HG03045 (cell line): Measurements from ENCODE around the gene NFIB.
A peak's percentile ranks its signal among the peaks of the same experiment; 100 is the strongest.

Experiments used
- ATAC-seq: cut with Tn5 transposase; IDR thresholded peaks from one replicate; pipeline ENCODE4 v1.9.1; 2021; ENCODE audit warnings: mild to moderate bottlenecking, moderate library complexity; ENCODE audit not compliant: unreplicated experiment

Gene NFIB

DNA sequence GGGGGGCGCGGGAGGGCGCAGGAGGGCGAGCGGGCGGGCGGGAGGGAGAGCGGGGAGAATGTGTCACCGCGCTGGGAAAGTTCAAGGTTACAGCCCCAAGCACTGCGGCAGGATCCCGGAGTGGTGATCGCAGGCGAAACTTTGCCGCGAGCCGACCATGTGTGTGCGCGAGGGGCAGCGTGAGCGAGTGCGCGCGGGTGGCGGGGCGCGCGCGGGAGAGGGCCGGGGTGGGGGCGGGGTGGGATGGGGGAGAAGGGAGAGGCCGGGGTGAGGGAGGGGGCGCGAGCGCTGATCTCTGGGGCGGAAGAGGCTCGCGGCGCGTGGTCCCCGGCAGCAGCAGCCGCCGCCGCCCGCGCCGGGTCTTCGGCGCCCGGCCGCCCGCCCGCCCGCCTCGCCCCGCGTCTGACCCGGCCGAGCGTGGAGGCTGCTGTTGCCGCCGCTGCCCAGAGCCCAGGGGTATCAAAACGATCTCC, at the start of gene NFIB:
Gene NFIB, minus strand, starts transcription at position 191 of the 473 bp plus-strand sequence. CDS start 630 bp downstream, outside the sequence.
- no peak for ATAC-seq

DNA sequence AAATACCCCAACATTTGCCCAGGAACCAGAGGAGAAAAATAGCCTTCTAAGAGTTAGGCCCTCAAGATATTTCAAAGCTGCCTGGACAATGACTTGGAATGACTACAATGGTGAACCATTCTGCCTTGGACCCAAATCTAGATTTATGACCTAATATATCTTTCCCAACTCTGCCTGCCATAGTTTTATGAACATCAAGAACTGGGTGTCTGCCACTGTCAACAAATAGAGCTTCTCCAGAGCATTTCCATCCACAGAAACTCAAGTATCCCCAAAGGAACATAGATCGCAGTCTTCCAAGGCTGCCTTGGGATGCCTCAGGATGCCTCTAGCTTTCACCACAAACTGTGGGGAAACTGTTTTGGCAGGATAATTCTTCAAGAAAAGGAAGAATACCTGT, 48.2 kb upstream of the NFIB start:
- no peak for ATAC-seq

DNA sequence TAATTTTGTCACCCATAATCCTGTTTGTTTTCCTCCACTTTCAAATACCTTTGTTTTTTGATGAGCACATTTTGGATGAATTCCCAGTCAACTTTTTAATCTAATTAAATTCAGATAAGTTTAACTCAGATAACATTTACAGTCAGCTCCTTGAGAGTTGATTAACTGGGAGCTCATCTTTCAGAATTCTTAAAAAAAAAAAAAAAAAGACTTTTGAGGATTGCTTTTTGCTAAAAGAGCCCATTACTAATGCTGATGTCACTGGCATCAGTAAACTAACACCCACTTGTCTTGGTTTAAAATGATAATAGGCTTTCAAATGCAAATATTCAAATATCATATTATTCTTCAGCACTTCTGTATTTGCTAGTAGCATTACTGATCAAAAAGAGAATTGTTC, 47.1 kb upstream of the NFIB start:
- ATAC-seq, result no peak

DNA sequence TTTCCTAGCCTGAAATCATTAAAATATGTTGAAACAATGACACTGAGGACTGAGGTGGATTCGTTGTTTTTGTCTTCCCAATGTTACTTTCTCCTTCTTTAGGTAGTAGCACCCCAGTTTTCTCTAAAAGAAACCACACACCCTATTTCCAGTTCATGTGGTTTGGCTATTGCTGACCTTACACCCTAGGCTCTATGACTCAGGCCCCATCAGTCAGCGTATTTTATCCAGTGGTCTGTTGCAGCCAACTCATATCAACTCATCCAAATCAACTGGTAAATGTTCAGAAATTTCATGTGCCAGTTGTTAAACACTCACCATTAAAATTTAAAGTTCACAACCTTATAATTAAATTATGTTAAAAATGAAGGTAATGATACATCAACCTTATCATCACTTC, 44.6 kb upstream of the NFIB start:
- ATAC-seq, result no peak

DNA sequence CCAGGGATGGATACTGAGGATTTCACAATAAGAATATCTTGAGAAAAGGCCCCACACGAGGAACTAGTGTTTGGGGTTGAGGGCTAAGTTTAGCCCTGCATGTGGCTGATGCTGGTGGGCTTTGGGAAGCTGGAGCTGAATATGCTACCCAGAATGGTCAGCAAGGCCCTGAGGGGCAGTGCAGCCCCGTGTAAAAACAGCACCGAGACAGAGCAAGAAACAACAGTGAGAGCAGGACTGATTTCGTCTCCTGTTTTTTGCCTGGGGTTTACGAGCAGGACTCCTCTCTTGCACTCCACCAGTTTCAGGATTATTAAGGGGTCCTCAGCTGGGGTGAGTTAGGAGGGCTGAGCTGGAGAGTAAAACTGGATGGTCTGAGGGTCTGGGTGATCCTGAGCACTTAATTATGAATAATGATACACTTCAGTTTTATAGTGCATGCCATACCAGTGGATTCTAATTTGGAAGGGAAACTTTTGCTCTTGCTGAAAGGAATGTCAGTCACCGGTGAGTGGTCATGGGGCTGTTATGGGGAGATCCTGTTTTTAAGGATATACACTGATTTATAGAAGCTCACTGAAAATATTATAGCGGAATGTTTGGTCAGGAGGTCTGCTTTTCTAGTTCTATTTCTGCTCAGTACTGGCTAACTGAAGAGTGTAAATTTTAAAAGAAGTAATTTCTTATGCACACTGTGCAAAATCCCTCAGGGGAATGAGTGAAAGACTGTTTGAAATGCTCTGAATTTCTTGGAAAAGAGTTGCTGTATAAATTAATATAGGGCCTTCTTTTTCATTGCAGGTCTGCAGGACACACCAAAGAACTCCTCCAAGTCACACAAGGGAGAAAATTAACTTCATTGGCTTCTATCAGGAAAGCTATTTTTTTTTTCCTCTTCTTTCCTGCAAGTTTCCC, 42.7 kb upstream of the NFIB start:
- no peak for ATAC-seq

DNA sequence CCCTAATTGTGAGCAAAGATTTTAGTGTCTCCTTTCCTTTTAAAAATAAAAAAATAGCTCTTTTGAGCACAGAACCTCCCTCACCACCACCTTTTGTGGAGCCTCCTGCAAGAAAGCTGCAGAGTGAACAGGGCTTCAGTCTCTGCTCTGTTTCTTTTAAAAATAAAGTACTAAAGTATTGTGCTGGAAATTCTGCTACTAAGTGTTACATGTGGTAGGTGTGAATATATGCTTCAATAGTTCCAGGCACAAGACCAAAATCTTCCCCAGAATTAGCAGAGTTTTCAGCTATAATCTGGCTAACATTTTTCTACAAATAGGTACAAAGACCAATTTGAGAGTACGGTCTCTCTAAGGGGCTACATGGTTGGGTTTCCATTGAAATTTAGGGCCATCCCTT, 40.3 kb upstream of the NFIB start:
- no peak for ATAC-seq

DNA sequence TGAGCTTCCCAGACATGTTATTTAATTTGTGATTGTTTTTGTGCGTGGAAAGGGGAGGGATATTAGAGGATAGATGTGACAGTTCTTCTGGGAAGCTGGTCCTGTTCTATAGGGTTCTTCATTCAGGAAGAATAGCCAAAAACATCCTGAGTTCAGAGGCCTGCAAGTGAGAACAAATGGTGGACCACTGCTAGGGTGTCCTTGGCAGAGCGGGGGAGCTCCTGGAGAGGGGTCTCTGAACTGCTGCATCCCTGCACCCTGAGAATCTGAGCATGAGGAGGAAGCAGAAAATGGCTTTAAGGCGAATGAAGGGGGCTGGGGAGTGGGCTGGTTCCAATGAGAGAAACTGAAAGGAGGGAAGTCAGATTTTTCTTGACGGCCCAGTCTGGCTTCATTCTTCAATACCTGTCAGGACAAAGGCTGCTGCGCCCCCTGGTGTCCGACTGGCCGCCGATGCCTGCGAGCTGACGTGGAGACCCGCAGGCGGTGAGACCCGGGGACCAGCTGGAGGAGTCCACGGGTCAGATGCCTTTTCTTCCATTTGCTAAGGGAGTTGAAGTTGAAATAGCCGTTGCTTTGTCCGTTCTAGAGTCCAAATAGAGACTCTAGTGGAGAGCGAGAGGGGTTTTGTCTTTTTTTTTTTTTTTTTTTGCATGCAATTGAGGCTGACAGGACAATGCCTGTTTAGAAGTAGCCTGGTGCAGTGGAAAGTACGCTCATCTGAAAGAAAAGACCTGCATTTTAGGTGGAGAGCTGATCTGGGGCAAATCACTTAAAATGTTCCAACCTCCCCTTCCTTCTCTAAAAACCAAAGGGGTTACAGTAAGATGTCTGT, 39.5 kb upstream of the NFIB start:
- peak; percentile 84 for ATAC-seq

DNA sequence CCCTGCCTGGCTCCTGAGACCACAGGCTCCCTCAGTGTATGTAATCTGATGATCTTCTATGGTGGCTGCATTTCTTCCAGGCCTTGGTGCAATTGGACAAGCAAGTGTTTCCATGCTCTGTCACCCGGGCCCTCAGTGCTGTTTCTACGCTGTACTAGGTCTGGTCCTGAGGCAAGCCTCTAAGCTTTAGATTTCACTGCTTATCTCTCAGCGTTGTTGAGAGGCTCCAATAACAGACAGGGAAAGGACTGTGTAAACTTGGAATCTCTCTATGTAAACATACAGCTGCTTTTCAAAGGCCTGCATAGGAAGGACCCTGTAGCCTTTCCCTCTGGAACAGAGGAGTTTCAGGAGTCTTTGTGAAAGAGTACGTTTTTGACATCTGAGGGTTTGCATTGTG, 38.6 kb upstream of the NFIB start:
- no peak for ATAC-seq

DNA sequence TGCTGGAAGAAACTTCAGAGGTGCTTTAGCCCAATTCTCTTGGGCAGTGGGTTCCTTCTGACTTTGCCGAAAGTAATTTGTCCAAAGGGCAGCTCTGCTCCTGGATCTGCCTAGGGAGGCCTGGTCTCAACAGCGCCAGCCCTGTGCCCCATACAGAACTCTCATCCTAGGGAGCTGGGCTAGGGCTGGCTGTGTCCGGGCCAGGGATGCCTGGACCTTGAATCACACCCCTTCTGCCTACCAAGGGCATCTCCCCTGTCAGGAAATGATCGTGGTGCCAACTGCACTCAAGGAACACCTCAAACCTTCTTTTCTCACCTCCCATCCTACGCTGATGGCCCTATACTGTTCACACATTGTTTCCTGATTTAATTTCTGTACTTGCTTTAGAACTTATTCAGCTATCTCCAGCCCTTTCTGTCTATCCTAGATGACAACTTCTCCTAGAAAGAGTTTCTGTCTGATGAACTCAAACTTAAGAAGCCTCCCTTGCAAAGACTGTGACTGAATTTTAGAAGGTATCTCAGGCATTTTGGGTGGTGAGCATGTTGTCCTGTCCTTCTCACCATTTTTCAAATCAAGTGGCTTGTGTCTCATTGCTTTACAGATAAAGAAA, 37.4 kb upstream of the NFIB start:
- ATAC-seq, result no peak

DNA sequence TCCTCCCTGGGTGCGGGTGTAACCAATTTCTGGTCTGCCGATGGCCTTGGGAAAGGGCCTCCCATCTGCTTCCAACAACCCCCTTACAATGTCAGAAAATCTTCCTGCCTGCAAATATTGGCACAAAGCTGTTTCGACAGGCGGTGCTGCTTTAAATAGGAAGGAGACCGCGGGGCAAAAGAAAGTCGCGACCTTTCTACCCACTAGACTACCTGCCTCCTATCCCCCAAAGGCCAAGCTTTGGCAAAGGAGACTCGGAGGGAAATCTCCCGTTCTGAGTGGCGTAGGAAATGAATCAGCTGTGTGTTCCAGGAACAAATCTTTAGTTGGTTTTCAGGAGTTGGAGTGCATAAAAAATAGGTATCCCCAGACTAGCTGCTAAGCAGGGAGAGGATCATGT, 36.8 kb upstream of the NFIB start:
- ATAC-seq, result no peak

DNA sequence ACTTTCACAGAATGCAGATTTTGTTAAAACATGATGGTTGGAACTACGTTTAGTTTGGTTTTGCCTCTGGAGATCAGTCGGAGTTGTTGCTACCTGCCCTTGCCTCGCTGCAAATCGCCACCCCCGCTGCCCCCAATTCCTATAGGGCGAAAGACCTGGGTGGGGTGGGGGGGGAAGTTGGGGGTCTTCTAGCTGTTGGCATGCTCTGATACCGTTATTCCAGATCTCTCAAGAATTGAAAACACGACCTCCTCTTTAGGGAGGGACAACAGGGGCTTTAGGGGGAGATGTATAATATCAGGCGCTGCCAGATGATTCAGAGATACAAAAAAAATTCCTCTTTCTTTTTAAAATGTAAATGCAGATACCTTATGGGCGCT, 36.4 kb upstream of the NFIB start:
- ATAC-seq, result no peak

DNA sequence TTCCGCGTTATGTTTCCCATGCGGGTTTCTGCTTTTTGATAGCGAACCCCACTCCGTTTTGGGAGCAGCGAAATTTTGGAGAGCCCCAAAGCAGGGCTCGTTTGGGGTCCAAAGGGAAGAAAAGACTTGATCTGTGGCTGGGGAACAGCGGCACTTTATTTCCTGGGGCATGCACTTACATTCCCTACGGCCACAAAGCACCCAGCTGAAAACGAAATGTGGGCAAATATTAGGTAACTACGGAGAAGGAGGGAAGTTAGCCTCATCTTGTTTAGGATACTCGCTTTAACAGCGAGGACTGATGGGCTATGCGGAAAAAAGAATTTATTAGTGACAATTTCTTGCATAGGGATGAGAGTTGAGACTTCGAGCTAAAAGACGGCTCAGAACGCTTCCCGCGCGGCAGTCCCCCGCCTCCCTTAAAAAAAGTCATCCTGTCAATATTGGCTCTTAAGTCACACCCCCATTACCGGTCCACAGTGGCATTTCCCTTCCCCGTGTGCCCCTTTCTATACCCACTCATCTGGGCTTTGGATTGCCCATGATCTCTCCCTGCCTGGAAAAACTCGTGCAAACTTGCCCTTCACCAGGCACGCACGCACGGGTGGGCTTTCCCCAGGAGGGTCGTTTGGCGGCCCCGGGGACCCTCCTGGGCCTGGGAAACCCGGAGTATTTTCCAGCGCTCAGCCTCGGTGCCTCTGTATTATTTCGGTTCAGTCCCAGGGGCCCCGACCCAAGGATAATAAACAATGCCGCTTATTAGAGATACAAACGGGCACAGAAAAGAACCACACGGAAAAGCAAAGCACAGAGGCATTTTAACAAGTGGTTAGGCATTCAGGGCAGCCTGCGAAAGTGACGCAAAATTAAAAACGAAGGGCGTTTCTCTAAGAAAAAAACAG, 35.8 kb upstream of the NFIB start:
- ATAC-seq, result no peak

DNA sequence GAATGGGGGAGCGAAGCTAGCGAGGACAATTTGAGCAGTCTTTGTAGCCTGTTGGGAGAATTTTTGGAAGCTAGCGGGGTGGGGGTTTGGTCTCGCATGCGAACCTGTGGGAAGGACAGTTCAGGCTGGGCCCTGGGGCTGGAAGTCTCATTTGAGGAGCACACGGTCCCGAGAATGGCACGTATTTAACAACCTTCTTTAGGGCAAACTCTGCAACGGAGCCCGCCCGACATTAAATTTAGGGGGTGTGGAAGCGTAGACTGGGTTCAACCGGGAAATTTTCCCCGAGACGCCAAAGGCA, 35.2 kb upstream of the NFIB start:
- no peak for ATAC-seq

DNA sequence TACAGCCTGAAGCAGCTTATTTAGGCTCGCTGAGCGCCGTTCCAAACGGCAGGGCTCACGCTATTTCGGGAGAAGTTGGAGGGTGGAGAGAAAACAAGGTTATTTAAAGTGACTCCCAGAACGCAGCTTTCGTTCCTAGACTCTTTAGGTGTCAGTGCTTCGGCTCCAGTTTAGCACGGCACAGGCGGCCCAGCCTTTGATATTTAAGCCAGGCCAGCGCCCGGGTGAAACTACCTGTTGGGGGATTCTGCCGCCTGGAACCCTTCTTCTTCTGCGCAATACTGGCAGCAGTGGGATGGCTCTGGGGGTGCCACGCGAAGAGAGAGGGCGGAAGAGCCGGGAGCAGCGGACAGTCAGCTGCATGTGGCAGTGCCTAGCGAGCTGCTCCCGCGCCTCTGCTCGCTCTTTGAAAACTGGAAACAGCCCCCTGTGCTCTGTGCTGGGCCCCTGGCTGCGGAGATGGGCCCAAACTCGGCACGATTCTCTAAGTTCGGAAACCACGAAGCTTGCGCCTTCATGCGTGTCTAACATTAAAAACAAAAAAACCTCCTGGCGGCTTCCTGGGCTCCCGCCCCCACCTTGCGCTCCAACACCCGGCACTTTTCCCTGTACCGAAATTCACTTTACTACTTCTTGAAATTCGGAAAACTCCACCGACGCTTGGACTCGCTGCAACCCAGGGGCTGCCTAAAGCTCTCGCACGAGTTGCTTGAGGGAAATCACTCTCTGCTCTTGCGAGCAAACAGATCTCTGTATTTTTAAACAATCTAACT, 34.6 kb upstream of the NFIB start:
- no peak for ATAC-seq

DNA sequence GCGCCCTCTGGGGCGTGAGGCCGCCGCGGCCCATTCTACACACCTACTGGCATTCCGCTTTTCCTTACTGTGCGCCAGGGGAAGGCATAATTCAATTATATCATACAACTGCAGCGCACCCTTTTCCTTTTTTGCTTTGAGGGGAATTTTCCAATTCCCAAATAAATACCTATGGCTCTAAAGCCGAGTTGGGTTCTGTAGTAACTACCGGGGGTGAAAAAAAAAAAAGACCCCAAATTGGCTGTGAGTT, 34.1 kb upstream of the NFIB start:
- ATAC-seq, result no peak

DNA sequence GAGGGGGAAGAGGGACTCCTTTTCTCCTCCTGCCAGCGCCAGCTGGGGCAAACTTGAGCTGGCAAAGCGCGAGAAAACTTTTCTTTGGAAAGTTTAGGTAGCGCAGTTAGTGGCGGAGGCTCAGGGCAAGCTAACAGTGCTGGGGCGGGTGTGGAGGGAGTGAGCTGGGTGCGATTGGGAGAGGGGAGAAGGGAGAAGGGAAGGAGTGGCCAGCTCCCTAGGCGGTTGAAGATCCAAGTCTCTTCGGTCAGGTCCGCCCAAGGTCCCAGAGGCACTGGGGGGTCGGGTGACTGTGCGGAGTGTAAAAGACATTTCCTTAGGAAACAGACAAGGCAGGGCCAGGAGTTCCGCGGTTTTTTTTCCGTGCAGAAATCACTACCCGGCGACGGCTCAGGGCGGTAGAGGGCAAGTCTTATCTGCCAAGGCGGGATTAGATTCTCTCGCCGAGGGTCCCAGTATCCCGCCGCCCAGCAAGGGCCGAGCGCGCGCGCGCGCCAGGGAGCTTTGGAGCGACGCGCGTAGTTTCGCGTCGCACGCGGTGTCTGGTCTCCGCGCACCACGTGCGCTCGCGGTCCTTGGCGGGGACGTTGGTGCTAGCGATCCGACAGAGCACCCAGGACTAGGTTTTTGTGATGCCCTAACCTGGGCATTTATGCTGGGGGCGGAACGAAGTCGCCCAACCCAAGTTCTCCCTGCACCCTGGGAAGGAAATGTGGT, 33.6 kb upstream of the NFIB start:
- no peak for ATAC-seq

DNA sequence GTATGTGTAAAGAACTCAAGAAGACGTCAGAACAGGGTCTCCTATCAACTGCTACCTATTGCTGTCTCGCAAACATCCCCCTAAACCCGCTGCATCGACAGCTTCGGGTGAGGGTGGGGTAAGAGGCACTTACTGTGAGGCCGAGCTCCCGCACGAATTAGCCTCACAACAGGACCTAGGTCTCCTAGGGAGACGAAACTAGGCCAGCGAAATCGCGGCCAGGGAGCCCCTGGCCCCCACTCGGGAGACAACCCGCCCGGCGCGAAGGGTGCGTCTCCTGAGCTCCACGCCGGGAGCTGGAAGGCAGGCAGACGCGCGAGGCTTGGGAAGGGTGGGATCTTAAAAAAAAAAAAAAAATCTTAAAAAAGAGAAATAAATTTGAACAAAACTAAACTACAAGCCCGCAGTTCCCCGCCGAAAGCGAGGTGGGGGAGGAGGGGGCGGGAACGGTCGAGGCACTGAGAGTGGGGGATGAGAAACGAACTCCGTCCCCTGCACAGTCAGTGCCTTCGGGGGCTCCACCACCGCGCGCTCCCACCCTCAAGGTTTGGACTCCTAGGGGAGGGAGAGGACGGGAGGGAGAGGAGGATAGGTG, 33.0 kb upstream of the NFIB start:
- ATAC-seq, result no peak

DNA sequence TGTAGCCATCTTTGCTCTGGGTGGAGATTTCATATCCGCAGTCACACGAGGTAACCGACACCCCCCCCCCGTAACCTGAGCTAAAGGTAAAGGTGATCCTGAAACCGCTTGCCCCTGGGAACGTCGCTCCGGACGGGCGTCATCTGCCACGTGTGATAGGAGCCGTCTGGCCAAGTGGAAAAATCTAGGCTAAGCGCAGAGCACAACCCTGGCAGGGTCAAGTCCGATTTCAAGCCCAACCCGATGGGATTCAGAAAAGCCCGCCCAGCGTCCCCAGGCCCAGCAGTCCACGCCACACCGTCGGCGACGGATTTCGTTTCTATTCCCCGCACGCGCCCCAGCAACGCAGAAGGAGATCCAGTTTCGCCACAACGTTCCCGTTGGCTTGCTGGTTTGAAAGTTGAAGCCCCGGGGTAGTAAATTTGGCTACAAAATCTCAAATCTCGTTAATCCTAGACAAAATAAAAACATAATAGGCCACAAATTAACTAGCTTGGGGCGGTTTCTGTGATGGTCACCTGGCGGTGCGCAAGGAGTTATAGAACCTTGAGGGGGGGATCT, 32.4 kb upstream of the NFIB start:
- ATAC-seq, result no peak
